H4 (cell line): ENCODE results near the gene ALOX15B. TPM values are rescaled to one million over a fixed set of nuclear protein-coding genes. Genes with fewer than 3 reads are reported as not detected.
A peak's percentile ranks its signal among the peaks of the same experiment; 100 is the strongest.
"Not testable (repeated sequence)": the region's sequence is repeated elsewhere in the genome, so short reads cannot be mapped to it uniquely, and the experiment has no call there.

Experiments
- DNase-seq: peaks from one replicate; pipeline ENCODE4 v3.0.0-alpha.2; 2015; ENCODE audit warnings: low spot score
- total RNA-seq: library from RNA; depleted of rRNA; stranded (reverse); fragments of >200 nt; shearing (Covaris generic); gene quantifications from 2 replicates; pipeline ENCODE4 v1.2.3, GENCODE V29; 2014

Gene ALOX15B
- total RNA-seq, 1 experiment from 2014 or later = not detected

DNA sequence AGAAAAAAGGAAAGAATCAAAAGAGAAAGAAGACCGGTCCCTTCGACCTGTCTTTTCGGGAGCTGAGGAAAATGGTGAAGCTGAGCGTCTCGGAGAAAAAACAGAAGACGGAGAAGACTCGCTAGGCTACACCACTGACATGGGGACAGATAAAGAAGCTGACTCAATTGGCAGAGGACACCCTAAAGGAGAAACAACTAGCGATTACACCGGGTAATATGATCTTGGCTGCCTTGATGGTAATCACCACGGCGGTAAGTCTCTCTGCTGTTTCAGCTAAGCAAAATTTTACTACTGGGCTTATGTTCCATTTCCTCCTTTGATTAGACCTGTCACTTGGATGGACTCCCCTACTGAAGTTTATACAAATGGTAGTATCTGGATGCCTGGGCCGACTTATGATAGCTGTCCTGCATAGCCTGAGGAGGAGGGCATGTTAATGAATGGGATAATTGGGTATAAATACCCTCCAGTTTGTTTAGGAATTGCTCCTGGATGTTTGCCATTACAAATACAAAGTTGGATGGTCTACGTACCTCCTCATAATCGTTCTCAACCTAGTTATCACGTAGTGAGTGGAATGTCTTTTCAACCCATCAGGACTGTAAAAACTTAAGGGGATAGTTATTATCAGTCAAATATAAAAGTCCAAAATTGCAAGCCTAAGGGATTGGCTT, 24.1 kb downstream of the ALOX15B start:
- DNase-seq = no peak

DNA sequence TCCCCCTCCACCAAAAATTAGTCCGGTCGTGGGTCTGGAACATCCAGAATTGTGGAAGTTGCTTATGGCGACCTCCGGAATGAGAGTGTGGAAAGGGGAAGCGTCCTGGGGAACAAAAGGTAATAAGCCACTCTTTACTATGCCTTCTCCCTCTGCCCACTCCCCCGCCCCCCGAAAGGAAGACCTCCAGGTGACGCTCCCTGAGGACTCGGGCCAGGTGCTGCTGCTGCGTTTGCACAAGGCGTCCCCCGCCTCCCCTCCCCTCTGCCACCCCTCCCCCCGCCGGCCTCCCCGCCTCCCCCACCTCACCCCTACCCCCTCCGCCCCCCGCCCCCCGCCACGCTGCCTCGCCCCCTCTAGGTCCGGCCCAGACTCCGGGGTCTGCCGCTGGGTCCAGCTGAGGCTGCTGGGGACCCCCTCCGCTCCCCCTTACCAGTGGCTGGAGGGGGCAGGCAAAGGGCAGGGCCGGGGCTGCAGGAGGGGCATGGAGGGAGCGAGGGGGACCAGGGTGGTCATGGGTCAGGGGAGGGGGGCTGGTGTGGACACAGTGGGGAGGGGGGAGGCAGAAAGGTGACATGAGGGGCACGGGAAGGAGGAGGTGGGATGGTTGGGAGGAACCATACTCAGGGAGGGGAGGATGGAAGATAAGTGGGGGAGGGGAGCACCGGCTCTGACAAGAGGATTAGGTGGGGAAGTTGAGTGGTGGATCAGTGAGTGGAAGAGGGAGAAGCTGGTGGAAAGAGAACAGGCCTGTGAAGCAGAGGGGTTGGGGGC, 25.1 kb downstream of the ALOX15B start:
- no peak for DNase-seq

DNA sequence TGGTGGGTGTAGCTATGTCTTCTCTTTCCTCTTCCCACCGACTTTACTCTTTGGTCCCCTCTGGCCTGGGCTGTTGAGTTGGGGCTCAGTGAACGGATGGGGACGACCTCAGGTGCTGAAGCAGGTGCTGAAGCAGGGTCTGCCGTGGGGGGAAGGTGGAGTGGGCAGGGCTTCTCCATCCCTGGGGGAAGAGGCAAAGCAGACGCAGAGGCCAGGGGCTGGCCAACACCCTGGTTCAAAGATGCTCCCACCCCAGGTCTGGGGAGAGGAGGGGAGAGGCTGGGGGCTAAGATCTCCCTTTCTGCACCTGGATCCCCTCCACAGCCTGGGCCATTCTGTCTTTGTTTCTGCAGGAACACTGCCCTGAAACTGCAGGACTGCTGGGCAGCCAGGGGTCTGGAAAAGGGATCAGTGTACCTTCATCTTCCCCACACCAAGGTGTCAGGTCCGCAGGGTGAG, 25.7 kb downstream of the ALOX15B start:
- DNase-seq = no peak

DNA sequence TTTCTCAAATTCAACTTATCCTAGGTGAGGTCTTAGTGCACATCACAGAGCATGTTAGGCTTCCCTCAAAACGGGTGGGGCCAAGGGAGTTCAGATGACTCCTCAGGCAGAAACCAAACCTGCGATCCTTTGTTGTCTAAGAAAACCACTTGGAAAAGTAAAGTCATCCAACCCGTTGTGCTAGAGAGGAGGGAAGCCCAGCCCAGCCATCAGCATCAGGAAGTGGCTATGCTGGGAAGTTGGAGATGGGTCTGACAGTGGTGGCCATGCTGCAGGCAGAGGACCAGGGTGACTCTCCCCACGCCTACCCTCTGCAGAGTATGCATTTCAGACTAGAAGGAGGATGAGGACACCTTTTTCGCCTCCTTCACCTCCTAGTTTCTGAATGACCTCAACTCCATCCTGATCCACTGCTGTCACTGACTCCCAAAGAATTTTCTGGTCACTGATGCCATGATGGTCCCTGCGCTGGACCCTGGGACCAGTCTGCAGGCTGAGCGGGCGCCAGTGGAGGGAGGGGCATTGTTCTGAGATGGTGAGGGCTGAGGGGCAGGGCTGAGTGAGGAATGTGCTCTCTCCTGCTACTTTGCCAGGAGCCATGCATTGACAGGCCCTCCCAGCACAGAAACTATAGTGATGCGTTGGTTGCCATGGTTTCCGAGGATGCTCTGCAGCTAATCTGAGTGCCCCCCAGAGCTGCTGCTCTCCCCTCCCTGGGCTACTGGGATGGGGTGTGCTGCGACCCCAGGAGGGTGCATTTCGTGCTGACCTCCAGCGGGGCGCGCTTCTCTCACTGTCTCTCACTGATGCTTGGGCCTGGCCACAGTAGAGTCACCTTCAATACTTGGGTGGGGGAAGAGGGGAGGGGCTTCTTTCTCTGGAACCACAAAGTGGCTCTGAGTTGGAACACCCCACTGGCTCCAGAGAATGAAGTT, 28.2 kb downstream of the ALOX15B start:
- no peak for DNase-seq

DNA sequence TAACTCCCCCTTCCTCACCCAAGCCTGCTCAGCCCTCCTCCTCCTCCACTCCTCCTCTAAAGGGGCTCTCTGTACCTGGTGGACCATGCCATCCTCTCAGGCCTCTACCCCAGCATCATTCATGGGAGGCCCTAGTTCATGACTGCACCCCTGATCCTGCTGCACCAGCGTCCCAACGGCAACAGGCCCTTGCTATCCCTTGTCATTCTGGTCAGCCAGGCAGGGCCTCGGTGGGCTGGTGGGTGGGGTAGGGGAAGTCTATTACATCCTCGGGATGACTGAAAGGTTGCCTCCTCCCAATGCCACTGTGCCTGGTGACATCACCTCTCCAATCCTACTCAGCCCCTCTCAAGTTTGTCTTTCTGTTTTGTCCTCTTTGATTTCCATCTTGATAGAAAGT, 28.9 kb downstream of the ALOX15B start:
- no peak for DNase-seq

GRCh38 chr17:8068736-8069586, 30.1 kb downstream of the ALOX15B start:
- DNase-seq = no peak

GRCh38 chr17:8069587-8069860, 30.7 kb downstream of the ALOX15B start:
- no peak for DNase-seq

DNA sequence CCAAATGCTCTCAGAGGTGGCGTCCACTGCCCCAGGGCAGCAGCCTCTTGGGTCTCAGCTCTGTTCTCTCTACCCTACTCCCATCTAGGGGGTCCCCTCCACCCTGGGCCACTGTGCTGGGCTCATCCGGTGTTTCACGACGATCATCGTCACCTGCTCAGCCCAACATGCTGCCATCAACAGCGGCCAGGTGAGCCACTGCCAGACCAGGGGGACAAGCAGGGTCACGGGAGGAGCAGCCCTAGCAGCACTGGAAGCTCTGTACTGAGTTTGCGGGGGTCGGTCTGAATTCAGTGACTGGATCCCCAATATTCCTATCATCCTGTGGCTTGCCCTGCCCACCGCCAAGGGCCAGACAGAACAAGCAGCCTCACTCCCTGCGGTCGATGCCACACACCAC, 32.6 kb downstream of the ALOX15B start:
- no peak for DNase-seq

GRCh38 chr17:8072341-8072728, 33.5 kb downstream of the ALOX15B start:
- DNase-seq = no peak

DNA sequence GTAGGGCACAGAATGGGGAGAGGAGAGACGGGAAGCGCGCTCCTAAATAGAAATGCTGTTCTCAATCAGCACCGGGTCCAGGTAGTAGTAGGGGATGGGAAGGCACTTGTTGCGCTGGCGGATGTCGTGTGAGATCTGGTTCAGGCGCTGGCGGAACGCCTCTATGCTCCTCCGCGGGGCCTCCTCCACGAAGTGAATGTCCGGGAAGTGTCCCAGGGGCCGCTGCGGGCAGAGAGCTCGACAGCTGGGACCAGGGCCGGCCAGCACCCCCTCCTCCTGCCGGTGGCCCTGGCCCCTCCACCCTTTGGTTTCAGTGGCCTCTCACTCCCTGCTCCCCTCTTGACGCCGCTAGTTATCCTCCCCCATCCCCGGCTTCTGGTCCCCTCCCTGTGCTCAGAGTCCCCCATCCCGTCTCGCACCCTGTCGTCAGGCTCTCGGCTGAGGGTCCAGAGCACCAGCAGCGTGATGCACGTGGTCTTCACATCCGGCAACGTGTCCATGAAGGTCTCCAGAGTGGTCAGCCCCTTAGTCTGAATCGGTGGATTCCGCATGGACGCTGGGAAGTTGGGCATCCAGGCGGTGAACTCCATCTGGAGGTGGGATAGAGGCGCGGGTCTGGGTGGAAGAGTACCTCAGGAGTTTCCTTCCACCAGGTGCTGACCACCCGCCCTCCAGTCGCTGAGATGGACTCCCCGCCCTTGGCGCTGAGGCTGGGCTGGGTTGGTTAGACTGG, 34.0 kb downstream of the ALOX15B start:
- no peak for DNase-seq

DNA sequence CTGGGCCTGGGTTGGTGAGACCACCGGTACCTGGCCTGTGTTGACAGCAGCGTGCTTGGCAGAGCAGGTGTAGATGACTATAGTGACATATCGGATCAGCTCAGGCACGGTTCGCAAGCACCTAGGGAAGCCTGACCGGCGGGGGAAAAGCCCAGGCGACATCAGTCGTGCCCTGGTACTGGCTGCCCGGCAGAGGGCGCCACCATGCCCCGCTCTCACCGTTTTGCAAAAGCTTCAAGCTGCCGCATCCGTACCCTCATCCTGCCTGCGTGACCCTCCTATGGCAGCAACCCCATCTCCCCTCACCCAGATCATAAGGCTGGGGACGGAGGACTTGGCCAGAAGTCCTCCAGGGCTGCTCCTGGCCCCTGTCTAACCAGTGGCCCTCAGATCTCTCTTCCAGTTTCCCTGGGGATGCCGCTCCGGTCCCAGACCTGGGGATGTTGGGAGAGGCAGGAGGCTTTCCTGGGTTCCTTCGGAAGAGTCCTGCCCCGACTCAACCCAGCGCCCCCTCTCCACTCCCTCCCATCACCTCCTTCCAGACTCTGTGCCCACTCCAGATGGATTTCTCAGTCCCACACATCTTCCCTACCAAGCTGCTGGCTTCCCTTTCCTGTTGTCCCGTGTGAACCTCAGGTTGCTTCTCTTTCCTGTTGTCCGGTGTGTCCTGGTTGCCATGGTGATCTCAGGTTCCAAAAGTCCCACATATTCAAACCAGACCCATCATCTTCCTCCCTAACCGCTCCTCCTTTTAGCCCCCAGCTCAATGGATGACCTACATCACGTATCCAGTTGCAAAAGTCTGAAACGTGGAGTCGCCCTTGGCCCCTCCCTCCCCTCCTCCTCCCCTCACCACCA, 35.0 kb downstream of the ALOX15B start:
- peak; percentile 37 for DNase-seq

DNA sequence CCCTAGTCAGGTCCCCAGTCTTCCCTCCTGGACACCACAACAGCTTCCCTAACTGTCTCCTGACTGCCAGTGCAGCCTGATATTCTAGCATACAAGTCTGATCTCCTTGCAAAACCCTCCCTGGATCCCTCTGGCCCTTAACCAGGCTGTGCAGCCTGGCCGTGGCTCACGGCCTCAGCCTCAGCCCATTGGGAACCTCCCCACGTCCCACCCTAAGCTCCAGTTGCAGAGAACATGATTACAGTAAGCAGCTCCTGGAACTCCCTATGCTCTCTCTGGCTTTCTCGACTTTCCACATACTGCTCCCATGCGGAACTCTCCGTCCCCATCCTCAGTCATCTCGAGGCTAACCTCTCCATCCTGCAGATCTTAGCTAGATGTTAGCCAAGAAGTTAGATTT, 35.7 kb downstream of the ALOX15B start:
- no peak for DNase-seq

DNA sequence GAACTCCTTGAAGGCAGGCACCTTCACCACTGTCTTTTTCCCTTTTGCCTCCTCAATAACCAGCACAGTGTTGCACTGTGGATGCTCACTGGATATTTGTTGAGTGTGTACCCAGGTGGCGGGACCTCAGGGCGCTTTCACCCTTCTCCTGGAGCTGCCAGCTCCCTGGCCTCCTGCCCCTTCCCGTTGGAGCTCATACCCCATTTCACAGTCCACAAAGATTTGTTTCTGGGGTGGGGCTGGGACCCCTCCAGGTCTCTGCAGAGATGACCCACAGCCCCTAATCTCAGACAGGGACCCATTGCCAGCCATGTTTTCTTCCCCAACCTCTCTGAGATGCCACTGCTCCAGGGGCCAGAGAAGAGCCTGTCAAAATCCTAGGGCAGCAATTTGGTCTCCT, 36.2 kb downstream of the ALOX15B start:
- DNase-seq = no peak

DNA sequence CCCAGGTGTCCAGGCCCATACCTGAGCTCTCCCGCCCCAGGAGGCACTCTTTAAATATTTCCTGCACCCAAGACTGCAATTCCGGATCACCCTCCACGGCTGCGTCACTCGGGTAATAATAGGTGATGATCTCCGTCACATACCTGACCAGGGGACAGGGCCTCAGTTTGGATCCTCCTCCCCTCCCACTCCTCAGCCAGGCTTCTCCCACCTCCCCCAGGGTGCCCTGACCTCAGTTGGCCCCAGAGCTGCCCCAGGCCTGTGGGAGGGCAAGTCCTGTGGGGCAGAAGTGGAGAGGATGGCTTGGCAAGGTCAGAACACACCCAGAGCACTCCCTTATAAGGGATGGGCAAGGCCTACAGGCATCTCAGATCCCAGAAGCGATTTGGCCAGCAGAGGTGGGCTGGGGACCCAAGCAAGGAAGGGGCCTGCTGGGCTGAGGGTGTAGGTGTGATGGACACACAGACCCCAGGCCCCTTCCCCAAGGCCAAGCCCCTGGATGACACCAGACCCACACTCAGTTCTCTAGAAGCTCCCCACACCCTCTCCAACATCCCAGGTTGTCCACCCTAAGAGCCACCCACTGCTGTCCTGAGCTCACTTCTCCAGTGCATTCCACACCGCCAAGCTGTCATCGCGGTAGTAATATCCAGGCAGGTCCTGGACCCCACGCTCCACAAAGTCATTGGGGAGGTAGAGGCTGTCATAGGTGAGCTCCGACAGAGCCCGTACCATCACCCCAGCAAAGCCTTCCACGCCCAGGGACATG, 36.9 kb downstream of the ALOX15B start:
- no peak for DNase-seq

GRCh38 chr17:8076502-8077266, 37.8 kb downstream of the ALOX15B start:
- no peak for DNase-seq

DNA sequence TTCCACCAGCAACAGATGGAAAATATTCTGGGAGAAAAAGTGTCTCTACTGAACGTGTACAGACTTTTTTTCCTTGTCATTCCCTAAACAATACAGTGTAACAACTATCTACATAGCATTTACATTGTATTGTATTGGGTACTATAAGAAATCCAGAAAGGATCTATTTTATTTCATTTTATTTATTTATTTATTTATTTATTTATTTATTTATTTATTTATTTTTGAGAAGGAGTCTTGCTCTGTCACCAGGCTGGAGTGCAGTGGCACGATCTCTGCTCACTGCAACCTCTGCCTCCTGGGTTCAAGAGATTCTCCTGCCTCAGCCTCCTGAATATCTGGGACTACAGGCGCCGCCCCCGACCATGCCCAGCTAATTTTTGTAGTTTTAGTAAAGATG, 39.1 kb downstream of the ALOX15B start:
- DNase-seq = not testable (repeated sequence)

DNA sequence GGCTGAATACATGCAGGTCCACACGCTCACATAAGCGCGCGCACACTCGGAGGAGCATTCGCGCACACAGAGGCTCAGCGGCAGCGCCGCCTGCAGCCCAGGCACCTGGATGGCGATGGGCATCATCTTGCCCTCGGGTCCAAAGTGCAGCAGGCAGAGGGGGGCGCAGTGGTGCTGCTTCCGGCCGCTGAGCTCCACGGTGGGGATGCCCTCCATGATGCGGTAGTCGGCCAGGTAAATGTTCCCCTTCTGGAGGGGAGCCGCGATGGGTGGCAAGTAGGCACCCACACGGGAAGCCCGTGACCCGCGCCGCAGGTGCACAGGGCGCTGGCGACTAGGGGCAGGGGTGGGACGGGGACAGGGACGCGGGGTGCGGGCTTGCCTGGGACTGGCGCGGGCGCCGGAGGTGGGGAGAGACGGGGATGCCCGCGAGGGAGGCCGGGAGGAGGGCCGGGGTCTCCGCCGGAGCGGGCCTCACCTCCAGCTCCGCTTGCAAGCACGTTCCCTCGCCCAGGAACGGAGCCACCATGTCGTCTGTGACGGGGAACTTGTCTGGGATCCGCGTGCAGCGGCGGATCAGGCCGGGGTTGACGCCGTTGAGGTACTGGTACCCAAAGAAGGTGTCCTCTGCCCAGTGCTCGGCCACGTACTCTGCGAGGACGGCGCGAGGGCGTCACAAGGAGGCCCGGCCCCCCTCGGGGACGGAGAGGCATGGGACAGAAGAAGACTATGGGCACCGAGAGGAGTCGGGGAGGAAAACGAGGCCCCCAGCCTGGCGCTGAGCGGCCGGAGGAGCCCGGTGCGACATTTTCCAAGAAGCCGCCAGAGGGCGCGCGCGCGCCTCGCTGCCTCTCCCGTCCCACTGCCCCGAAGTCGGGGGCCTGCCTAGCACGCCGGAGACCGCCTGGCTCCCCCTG, 40.7 kb downstream of the ALOX15B start:
- no peak for DNase-seq
